LNCaP clone FGC (cell line): ENCODE results near the gene PPP2R5C.

ENCODE experiments used
- DNase-seq: peaks from one replicate; pipeline ENCODE4 v3.0.0-alpha.2; 2011; ENCODE audit warnings: low read depth
- H3K4me3 ChIP-seq: 2 replicates; pipeline ENCODE4 v1.5.1; 2011; ENCODE audit warnings: mild to moderate bottlenecking, low read depth, low read length, control low read depth
- TF ChIP-seq, protein P1 (sequence below): IDR thresholded peaks from 2 replicates; pipeline ENCODE4 v1.5.1; 2012; ENCODE audit warnings: mild to moderate bottlenecking; ENCODE audit not compliant: control insufficient read depth, insufficient read depth; ENCODE audit errors: extremely low read depth

Gene PPP2R5C

DNA sequence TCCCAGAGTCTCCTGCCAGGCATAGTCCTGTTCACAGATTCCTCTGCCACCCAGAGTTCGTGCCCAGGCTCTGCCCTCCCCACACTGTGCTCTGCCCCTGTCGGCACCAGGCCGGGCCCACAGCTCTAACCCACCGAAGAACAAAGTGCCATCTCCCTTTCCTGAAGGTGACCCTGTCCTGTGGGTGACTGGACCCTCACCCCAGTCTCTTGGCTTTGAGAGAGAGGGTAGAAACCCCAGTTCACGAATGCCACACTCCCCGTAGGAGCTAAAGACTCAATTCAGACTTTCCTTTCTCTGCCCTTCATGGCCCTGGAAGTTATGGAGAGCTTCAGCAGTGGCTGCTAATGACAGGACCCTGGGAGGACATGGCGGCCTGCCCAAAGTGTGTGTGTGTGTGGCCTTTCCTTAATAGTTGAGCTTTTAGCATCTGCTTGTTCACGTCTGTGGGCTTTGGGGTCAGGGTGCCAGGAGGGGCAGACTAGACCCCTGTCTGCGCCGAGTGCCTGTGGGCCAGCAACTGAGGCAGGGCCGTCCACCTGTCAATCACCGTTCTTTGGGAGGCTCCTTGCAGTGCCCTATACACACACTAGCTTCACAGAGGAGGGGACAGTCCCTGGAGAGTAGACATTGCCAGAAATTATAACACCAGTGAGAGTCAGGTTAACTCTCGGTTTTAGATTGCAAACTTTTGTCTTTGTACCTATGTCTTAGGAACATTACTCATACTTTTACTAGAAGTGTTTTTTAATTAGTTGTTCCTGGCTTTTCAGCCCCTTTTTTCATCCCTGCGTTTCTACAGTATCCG lies 118.2 kb downstream of the PPP2R5C start:
- DNase-seq: no peak
- H3K4me3 ChIP-seq: no peak overlapping the region

DNA sequence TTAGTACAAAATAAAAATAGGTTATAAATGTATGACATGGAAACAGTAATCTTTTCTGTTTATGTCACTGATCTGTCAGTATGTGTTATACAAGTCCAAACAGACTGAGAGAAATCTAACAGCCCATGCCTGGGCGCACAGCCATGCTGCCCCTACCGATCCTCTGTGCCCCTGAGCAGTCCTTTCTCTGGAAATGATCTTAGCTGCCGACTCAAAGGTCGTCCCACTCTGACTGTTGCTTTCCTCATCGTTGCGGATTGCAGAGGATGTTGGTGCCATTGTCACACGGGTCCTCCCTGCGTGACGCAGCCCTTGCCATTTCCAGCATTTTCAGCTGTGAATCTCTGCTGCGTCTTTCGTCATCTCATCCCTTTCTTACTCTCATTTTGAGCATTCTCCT lies 119.9 kb downstream of the PPP2R5C start:
- no peak overlapping the region for H3K4me3 ChIP-seq
- TF ChIP-seq, protein P1, sequence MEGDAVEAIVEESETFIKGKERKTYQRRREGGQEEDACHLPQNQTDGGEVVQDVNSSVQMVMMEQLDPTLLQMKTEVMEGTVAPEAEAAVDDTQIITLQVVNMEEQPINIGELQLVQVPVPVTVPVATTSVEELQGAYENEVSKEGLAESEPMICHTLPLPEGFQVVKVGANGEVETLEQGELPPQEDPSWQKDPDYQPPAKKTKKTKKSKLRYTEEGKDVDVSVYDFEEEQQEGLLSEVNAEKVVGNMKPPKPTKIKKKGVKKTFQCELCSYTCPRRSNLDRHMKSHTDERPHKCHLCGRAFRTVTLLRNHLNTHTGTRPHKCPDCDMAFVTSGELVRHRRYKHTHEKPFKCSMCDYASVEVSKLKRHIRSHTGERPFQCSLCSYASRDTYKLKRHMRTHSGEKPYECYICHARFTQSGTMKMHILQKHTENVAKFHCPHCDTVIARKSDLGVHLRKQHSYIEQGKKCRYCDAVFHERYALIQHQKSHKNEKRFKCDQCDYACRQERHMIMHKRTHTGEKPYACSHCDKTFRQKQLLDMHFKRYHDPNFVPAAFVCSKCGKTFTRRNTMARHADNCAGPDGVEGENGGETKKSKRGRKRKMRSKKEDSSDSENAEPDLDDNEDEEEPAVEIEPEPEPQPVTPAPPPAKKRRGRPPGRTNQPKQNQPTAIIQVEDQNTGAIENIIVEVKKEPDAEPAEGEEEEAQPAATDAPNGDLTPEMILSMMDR: no peak

More for the DNA sequence above, 118.2 kb downstream of the PPP2R5C start:
- TF ChIP-seq, protein P1: no peak

DNA sequence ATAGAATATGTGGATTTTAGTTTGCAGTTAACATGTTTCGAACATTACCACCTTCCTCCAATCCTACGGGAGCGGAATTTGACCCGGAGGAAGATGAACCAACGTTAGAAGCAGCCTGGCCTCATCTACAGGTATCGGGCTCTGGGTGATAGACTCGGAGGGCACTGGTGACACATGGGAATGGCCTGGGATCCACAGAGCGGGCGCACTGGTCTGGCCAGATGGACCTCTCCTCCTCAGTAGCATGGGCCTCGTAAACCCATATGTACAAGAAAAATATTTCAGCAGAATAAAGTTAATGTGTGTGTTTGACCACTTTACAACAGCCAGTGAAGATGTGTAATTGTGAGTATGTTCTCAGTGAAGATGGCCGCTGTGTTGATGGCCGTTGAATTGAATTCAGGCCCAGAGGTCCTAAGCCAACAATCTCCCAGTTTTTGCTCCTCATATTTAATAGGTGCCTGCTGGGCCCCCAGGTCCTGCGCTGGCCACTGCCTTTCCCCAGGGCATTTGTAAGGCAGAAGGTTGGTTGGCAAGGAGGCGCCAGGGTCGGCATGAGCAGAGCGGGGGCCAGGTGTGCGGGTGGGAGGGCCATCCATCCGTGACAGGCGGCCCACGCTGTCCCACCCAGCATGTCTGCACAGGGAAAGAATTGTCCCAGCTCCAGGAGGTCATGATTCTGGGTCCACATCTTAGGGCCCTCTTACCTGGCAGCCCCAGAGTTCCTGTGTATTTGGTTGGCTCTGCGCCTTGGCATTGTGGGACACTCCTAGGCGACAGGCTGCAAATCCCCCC lies 120.8 kb downstream of the PPP2R5C start:
- TF ChIP-seq, protein P1: no peak
- H3K4me3 ChIP-seq: no peak overlapping the region
- no peak for DNase-seq

More for the DNA sequence above, 119.9 kb downstream of the PPP2R5C start:
- no peak for DNase-seq

DNA sequence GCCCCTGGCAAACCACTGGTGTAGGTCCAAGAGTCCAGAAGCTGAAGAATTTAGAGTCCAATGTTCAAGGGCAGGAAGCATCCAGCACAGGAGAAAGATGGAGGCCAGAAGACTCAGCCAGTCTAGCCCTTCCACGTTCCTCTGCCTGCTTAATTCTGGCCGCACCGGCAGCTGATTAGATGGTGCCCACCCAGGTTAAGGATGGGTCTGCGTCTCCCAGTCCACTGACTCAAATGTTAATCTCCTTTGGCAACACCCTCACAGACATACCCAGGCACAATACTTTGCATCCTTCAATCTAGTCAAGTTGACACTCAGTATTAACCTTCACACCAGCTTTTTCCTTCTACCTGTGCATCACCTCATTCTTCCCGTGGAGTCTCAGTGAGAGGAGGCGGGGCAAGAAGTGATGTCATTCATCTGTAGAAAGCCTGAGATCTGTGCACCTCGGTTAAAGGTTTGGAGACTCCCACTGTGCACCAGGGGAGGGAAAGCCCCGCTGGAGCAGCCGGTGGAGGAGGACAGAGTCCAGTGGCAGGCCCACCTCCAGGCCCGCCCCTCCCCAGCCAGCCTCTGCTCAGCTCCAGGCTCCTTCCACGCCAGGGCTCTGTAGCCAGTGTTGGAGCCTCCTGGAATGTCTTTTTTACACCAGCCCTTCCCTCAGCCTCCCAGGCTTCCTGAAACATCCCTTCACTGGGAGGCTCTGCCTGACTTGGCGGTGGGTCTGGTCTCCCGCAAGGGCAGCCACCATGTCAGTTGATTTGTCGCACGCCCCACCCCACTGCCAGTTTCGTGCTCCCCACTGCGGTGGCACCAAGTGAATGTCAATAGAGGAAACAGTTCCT lies 122.8 kb downstream of the PPP2R5C start:
- no peak overlapping the region for H3K4me3 ChIP-seq
- DNase-seq: no peak
- TF ChIP-seq, protein P1: no peak

DNA sequence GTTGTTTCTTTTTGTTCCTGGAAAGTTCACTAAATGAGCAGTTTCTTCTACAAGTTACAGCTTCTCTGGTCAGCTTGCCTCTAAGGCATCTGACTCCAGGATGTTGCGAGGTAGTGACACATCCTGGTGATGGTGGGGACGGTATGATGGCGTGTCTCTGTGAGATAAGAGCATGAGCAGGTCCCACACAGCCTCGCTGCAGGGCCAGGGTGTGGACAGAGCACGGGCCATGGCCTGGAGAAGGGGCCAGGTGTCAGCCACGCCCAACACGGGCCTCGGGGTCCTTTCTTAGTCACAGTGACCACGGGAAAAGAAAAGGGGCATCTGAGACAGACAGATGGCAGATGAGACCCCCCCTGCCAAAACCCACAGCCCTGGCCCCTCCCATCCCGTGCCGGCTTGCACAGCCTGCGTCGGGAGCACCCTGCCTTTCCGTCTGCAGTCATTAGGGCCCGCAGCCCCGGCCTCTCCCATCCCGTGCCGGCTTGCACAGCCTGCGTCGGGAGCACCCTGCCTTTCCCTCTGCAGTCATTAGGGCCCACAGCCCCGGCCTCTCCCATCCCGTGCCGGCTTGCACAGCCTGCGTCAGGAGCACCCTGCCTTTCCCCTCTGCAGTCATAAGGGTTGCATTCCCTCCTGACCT lies 123.5 kb downstream of the PPP2R5C start:
- TF ChIP-seq, protein P1: no peak
- DNase-seq: no peak
- no peak overlapping the region for H3K4me3 ChIP-seq

DNA sequence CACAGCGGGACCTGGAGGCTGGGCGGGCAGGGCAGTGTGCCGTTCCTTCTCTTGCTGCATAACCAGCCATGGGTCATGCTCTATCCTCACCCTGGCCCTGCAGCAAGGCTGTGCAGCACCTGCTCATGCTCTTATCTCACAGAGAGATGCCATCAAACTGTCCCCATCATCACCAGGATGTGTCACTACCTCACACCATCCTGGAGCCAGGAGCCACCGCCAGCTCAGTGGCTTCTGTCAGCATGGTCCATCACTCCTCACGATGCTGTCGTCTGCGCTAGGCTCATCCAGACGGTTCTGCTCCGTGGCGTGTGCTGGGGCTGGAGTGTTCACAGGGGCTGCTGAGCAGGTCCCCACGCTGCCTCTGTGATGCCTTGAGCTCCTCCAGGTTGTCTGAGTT lies 125.7 kb downstream of the PPP2R5C start:
- no peak overlapping the region for H3K4me3 ChIP-seq
- TF ChIP-seq, protein P1: no peak
- no peak for DNase-seq
